Islet precursor cell (in vitro differentiated cells): ENCODE measurements around the gene CPEB2.

Experiments
- DNase-seq: peaks from one replicate; pipeline ENCODE4 v3.0.0-alpha.2; 2018

The CPEB2 gene

GRCh38 chr4:15011166-15011565 is 8.9 kb downstream of the CPEB2 start:
- DNase-seq = no peak

GRCh38 chr4:15012017-15012788 is 9.9 kb downstream of the CPEB2 start:
- DNase-seq = no peak

- no peak for DNase-seq
Measured at GRCh38 chr4:15013585-15013984, 11.3 kb downstream of the CPEB2 start.

- no peak for DNase-seq
Measured at GRCh38 chr4:15015170-15015569, 12.9 kb downstream of the CPEB2 start.

- DNase-seq = no peak
Measured at GRCh38 chr4:15018361-15018760, 16.1 kb downstream of the CPEB2 start.

GRCh38 chr4:15020502-15021286 is 18.4 kb downstream of the CPEB2 start:
- no peak for DNase-seq

- no peak for DNase-seq
Measured at GRCh38 chr4:15021311-15021710, 19.0 kb downstream of the CPEB2 start.

GRCh38 chr4:15021946-15022345 is 19.7 kb downstream of the CPEB2 start:
- DNase-seq = no peak

- no peak for DNase-seq
Measured at GRCh38 chr4:15024386-15024785, 22.1 kb downstream of the CPEB2 start.

- no peak for DNase-seq
Measured at GRCh38 chr4:15025693-15026092, 23.4 kb downstream of the CPEB2 start.

GRCh38 chr4:15027921-15028435 is 25.7 kb downstream of the CPEB2 start:
- no peak for DNase-seq

- no peak for DNase-seq
Measured at GRCh38 chr4:15031197-15031596, 28.9 kb downstream of the CPEB2 start.

GRCh38 chr4:15031993-15032675 is 29.9 kb downstream of the CPEB2 start:
- DNase-seq = no peak

- DNase-seq = peak; percentile 80
Measured at GRCh38 chr4:15034071-15034764, 31.9 kb downstream of the CPEB2 start.

GRCh38 chr4:15035159-15035558 is 32.9 kb downstream of the CPEB2 start:
- no peak for DNase-seq

- DNase-seq = no peak
Measured at GRCh38 chr4:15037923-15038541, 35.8 kb downstream of the CPEB2 start.

GRCh38 chr4:15040916-15041463 is 38.7 kb downstream of the CPEB2 start:
- DNase-seq = no peak

GRCh38 chr4:15042529-15043167 is 40.4 kb downstream of the CPEB2 start:
- DNase-seq = no peak

- DNase-seq = no peak
Measured at GRCh38 chr4:15043226-15043625, 40.9 kb downstream of the CPEB2 start.

GRCh38 chr4:15043922-15044321 is 41.6 kb downstream of the CPEB2 start:
- no peak for DNase-seq

- DNase-seq = no peak
Measured at GRCh38 chr4:15054541-15054940, 52.3 kb downstream of the CPEB2 start.

GRCh38 chr4:15060213-15060612 is 57.9 kb downstream of the CPEB2 start:
- no peak for DNase-seq
